NCI-H748 treated with DMSO at 0.1 percent for 48 hours (cell line): Measurements from ENCODE around the gene MED16.
"Not testable (repeated sequence)": the region's sequence is repeated elsewhere in the genome, so short reads cannot be mapped to it uniquely, and the experiment has no call there.

Source experiments
- DNase-seq: peaks from one replicate; lab custom pipeline; 2025; lab: John Stamatoyannopoulos, UW

The MED16 gene

DNA sequence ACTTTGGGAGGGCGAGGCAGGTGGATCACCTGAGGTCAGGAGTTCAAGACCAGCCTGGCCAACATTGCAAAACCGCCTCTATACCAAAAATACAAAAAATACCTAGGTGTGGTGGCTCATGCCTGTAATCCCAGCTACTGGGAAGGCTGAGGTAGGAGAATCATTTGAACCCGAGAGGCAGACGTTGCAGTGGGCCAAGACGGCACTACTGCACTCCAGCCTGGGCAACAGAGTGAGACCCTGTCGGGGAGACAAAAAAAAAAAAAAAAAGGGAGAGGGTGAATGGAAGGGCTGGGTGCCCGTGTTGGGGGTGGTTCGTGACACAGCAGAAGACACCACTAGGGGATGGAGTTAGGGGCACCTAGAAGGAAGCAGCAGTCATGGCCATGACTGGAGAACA, 22.7 kb downstream of the MED16 start:
- no peak for DNase-seq

DNA sequence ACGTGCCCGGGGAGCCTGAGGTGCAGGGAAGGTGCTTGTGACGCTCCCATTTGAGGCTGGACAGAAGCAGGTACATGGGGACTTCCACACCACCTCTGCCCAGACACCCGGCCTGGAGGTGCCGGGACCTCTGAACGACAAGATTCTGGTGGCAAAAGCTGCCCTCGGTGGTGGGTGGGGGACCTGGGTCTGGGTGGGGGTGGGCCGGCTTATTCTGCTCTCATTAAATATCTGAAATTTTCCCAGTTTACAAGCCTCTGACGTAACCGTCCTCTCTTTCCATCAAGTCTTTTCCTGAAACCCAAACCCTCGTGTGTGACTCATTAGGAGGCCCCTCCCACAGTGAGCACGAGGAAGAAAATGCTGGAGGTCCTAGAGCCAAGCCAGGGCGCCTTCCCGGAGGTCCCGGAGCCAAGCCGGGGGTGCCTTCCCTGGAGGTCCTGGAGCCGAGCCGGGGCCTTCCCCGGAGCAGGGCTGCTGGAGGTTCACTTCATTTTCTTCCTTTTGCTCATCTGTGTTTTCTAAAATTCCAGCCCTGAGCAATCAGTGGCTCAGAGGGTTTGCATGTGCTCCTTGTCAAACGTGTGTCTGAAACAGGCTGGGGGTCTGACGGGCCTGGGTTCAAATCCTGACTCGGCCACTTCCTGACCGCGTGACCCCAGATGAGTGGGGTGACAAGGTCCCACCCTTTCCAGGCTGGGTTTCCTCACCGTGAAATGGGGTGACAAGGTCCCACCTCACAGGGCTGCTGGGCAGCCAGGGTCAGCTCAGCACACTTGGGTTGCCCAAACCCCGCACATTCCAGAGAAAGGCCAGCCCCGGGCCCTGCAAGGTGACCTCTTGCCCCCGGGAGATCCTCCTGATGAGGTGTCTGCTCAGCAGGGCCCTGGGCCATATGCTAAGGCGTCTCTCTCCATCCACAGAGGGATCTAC, 23.5 kb downstream of the MED16 start:
- DNase-seq: no peak

DNA sequence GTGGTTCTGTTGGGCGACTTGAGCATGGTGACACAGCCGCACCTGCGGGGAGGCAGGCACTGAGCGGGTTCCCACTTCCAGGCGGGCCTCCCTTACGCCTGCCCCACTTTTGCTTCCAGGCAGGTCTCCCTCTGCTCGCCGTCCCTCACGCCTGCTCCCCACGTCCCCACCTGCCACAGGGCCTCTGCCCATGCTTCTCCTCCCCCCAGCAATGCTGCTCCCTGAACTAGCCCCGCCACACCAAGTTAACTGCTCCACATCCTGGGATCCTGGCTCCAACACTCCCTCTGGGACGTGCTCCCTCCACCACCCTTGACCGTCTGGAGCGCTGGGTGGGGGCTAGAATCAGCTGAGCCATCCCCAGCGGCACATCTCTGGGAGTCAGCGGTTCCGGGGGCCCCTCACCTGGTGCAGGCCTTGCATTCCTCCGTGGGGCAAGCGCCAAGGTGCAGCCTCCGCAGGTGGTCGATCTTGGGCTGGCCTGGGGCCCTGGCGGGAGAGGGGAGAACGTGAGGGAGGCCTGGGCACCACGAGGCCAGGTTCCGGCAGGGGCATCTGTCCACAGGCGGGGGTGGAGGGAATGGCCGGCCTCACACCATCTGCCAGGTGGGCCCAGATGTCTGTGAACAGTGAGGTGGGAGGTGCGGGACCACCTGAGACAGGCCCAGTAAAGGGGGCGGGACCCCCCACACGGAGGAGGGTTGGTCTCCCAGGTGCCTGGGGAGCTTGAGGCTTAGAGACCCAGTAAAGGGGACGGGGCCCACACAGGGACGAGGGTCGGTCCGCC, 24.3 kb downstream of the MED16 start:
- DNase-seq: no peak

DNA sequence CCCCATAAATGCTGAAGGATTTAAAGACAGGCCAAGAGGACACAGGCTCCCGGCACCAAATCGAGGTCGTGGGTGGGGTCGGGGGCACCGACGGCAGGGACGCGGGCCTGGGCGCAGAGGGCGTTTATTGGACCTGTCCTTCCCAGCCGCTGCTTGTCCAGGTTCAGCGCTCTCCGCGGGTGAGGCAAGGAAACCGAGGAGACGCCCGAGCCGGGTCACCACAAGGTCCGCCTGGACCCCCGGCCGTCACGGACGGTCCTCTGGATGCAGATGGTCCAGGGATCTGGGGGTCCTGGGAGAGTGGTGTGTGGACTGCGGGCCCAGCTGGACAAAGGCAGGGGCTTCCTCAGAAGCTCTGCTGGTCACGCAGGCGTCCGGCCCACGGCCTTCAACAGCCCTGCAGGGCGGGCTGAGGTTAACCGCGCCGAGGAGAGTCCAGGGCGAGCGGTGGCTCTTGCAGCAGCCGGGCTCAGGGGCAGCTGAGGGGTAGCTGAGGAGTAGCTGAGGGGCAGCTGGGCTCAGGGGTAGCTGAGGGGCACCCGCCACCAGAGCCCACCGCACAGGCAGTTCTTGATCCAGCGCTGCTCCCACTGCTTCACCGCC, 25.0 kb downstream of the MED16 start:
- DNase-seq: no peak

DNA sequence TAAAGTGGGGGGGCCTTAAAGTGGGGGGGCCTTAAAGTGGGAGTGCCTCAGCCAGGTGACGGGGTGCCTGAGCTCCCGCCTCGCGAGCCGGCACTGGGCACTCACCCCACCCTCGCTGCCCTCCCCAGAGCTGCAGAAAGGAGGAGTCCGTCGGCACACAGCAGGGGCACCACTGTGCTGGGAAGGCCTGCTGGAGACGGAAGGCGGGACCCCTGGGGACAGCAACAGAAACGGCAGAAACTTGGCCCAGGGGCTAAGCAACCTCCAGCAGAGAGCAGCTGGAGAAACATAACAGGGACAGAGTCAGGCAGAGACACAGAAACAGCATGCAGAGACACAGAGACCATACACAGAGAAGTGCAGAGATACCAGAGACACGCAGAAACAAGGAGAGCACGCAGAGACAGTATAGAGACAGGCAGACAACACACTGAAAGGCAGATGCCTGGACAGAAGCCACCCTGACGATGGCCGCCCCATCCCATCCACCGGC, 25.6 kb downstream of the MED16 start:
- DNase-seq: no peak

DNA sequence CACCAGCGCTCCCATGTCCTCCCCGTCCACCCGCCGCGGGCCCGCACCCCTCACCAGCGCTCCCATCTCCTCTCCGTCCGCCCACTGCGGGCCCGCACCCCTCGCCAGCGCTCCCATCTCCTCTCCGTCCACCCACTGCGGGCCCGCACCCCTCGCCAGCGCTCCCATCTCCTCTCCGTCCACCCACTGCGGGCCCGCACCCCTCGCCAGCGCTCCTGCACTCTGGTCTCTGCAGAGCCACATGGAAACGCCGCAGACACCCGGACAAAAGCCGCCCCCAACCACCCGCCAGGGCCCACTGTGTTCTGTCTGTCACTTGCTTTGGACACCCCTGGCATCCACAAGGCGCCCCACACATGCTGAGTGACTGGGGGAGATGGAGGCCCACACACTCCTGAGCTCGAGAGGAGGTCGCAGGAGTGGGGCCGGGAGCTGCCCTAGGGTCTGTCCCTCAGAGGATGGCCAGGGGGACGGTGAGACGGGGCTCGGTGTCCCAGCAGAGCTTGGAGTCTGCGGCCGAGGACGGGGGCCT, 26.2 kb downstream of the MED16 start:
- DNase-seq: no peak

DNA sequence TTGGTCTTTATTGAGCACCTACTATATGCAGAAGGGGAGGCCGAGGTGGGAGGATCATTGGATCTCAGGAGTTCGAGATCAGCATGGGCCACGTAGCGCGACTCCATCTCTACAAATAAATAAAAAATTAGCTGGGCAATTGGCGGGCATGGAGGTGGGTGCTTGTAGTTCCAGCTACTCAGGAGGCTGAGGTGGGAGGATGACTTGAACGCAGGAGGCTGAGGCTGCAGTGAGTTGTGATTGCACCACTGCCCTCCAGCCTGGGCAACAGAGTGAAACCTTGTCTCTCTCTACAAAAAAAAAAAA, 29.7 kb downstream of the MED16 start:
- no peak for DNase-seq

DNA sequence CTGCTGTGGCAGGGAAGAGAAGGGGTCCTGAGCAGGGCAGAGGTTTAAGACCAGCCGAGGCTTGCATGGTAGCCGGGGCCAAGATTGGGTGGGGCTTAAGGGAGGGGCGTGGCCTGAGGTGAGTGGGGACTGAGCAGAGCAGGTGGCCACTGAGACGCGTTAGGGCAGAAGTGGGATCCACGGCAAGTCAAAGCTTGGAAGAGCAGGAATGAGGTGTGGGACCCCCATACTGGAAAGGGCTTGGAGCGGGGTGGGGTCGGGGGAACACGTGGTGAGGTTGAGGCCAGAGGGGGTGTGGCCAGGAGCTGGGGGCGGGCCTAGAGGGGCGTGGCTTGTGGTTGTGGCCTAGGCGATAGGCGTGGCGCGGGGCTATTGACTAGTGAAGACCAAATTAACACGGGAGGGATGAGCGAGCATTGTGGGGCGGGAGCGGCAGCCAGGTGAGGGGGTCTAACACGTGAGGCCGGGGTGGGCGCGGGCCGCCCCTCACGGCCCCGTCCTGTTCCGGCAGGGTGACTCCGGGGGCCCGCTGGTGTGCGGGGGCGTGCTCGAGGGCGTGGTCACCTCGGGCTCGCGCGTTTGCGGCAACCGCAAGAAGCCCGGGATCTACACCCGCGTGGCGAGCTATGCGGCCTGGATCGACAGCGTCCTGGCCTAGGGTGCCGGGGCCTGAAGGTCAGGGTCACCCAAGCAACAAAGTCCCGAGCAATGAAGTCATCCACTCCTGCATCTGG, 30.2 kb downstream of the MED16 start:
- DNase-seq: no peak

DNA sequence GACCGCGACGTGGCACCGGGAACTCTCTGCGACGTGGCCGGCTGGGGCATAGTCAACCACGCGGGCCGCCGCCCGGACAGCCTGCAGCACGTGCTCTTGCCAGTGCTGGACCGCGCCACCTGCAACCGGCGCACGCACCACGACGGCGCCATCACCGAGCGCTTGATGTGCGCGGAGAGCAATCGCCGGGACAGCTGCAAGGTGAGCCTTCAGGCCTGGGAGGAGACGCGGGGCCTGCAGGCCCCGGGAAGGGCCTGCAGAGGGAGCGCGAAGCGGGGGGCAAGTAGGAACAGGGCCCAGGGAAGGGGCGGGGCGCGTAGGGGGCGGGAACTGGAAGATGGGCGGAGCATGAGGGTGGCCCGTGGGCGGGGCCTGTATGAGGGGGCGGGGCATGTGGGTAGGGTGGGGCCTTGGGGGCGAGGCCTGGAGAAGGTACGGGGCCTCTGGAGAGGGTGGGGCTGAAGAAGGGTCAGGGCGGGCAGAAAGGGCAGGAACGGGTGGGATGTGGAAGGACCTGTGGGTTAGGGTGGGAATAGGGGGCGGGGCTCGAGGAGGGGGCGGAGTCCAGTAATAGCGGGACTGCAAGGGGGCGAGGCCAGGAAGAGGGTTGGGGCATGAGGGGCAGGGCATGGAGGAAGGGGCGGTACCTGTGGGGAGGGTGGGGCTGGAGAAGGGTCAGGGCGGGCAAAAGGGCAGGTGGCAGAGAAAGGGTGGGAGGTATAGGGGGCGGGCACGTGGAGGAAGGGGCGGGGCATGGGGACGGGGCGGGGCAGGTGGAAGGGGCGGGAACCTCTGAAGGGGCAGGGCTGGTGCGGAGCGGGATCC, 31.0 kb downstream of the MED16 start:
- DNase-seq: peak; percentile 8

DNA sequence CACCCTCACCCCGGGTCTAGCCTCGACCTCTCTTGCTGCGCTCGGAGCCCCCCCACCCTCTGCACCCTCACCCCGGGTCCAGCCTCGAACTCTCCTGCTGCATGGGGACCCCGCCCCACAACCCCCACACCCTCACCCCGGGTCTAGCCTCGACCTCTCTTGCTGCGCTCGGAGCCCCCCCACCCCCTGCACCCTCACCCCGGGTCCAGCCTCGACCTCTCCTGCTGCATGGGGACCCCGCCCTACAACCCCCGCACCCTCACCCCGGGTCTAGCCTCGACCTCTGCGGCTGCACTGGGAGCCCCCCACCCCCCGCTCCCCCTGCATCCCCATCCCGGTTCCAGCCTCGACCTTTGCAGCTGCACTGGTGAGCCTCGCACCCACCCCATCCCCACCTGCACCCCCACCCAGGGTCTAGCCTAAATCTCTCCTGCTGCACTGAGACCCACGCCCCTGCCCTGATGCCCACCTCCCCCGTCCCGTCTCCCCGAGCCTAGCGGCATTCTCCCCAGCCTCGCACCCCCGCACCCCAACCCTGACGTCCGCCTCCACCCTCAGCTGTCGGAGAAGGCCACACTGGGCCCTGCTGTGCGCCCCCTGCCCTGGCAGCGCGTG, 31.7 kb downstream of the MED16 start:
- no peak for DNase-seq

DNA sequence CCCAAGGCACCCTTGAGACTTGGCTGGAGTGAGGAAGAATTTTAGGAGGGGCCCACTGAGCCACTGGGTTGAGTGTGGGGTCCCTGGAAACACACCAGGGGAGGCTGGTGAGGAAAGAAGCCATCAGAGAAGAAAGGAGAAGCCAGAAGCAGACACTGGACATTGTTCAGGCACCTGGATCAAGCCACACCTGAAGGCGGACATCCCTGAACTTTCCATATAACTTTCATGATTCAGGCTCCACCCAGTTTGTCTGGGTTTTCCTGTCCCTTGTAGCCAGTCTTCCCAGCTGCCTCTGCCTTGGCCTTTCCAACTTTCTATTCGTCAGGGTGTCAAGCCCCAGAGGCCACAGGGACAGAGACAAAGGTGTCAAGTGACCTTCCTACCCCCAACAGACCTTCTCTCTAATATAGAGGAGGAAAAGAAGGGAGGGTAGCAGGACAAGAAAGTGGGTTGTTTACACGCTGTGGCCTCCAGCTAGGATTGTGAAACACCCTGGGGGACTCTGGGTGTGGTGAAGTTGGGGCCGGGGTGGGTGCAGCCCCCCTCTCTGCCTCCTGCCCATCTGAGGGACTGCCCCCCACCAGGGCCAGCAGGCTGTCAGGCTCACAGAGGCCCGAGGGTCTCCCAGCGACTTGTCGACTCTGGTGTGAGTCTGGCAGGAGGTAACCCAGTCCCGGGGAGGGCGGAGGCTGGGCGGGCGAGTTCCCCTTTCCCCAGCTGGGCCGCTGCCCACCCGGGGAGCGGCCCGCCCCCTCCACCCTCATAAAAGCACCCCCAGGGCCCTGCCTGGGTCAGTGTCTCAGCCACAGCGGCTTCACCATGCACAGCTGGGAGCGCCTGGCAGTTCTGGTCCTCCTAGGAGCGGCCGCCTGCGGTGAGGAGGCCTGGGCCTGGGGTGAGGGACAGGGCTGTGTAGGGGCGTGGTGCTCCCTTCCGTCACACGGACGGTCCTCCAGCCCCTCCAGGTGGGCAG, 33.8 kb downstream of the MED16 start, which contains the start of gene CFD:
Gene CFD, plus strand, starts transcription at position 797 of the 976 bp plus-strand sequence. Its CDS starts 26 bp downstream, at position 823.
- no peak for DNase-seq

DNA sequence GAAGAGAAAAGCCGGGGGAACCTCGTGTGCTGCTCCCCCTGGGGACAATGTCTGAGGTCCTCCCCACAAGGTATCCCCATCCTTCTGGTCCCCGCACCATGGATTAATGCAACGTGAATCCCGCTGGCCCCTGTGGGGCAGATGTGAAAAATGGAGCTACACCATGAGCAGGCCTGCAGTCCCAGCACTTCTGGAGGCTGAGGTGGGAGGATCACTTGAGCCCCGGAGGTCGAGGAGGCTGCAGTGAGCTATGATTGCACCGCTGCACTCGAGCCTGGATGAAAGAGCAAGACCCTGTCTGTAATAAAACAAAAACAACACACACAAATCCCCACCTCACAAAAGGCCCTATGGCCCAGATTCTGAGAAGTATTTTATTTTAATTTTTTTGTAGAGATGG, 34.7 kb downstream of the MED16 start:
- DNase-seq: no peak

DNA sequence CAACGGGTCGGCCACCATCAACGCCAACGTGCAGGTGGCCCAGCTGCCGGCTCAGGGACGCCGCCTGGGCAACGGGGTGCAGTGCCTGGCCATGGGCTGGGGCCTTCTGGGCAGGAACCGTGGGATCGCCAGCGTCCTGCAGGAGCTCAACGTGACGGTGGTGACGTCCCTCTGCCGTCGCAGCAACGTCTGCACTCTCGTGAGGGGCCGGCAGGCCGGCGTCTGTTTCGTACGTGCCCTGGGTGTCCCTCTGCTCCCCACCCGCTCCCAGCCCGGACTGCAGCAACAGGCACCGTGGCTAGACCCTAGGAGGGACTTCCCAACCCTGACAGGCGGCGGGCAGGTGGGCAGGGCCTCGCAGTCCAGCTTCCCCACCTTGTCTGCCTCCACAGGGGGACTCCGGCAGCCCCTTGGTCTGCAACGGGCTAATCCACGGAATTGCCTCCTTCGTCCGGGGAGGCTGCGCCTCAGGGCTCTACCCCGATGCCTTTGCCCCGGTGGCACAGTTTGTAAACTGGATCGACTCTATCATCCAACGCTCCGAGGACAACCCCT, 37.3 kb downstream of the MED16 start:
- DNase-seq: no peak

DNA sequence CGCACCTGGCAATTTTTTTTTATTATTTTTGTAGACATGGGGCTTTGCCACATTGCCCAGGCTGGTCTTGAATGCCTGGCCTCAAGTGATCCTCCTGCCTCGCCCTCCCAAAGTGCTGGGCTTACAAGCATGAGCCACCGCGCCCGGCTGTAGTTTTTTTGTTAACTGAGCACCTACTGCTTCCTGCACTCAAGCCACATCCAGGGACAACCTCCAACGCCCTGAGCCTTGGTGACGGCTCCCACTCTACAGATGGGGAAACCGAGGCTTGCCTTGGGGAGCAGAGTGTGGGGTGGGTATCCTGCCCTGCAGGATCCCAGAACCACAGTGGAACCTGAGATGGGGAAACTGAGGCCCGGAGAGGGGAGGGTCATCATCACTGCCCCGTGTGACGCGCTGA, 37.8 kb downstream of the MED16 start:
- DNase-seq: no peak

DNA sequence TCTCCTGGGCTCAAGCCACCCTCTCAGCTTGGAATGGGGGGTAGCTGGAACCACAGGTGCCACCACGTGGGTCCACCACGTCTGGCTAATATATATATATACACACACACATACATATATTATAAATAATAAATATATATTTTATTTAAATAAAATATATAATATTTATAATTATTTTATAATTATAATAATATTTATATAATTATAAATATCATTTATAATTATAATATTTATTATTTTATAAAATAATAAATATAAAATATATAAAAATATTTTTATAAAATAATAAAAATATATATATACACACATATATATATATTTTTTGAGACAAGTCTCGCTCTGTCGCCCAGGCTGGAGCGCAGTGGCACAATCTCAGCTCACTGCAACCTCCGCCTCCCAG, 38.4 kb downstream of the MED16 start:
- no peak for DNase-seq

DNA sequence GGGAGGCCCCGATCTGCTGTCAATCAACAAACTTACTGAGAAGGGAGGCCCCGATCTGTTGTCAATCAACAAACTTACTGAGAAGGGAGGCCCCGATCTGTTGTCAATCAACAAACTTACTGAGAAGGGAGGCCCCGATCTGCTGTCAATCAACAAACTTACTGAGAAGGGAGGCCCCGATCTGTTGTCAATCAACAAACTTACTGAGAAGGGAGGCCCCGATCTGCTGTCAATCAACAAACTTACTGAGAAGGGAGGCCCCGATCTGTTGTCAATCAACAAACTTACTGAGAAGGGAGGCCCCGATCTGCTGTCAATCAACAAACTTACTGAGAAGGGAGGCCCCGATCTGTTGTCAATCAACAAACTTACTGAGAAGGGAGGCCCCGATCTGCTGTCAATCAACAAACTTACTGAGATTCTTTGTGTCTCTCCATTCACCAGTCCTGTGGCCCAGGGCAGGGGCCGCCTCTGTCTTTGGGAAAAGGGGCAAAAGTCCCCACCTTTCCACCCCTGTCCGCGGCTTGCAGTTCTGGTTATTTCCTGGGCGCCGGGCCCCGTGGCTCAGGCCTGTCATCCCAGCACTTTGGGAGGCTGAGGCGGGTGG, 39.3 kb downstream of the MED16 start:
- DNase-seq: not testable (repeated sequence)

DNA sequence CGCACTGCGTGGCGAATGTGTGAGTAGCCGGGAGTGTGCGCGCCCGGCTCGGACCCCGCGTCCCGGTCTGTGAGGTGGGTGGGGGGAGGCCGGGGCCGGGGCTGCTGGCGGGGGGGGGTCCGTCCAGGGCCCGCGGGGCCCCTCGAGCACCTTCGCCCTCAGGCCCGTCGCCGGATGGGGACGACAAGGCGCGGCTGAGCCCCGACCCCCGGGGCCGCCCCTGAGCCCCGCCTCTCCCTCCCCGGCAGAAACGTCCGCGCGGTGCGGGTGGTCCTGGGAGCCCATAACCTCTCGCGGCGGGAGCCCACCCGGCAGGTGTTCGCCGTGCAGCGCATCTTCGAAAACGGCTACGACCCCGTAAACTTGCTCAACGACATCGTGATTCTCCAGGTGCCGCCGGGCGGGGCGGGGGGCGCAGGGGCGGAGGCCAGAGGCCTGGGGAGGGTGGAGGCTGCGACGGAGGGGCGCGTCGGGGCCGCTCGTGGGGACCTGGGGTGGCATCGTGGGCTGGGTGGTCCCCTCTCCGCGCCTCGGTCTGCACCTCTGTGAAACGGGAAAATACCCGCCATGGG, 39.9 kb downstream of the MED16 start:
- no peak for DNase-seq
